Measurements from ENCODE around the gene HTRA3. TPM values are rescaled to one million over a fixed set of nuclear protein-coding genes. Genes with fewer than 3 reads are reported as not detected.

HTRA3 gene
- polyA plus RNA-seq, 1 experiment, result 16.3 TPM

GRCh38 chr4:8277356-8278008 lies 7.9 kb downstream of the HTRA3 start:
- TF ChIP-seq, protein P1, sequence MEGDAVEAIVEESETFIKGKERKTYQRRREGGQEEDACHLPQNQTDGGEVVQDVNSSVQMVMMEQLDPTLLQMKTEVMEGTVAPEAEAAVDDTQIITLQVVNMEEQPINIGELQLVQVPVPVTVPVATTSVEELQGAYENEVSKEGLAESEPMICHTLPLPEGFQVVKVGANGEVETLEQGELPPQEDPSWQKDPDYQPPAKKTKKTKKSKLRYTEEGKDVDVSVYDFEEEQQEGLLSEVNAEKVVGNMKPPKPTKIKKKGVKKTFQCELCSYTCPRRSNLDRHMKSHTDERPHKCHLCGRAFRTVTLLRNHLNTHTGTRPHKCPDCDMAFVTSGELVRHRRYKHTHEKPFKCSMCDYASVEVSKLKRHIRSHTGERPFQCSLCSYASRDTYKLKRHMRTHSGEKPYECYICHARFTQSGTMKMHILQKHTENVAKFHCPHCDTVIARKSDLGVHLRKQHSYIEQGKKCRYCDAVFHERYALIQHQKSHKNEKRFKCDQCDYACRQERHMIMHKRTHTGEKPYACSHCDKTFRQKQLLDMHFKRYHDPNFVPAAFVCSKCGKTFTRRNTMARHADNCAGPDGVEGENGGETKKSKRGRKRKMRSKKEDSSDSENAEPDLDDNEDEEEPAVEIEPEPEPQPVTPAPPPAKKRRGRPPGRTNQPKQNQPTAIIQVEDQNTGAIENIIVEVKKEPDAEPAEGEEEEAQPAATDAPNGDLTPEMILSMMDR (IDR thresholded peaks at IDR 0.05; ENCODE audit: low read depth, low read length), result 0 out of 2 replicates have a peak, but pooled peaks have one; percentile 5
- ChIA-PET CTCF (interaction anchor here (0.8 to 1.3 kb wide), 2 partner anchors 42 to 125 kb away, joined by 3 to 7 read pairs; no protein-coding TSS in a partner anchor), POLR2A (interaction anchor here (0.6 to 1.5 kb wide), 2 partner anchors 17 to 116 kb away, joined by 5 to 6 read pairs; no protein-coding TSS in a partner anchor)
- no peaks in the 10 kb centered on the region; the same call in 1 of the 2 replicates for H3K9me3 ChIP-seq (ENCODE audit: control insufficient read depth, insufficient read depth, low read length)
- DNase-seq (ENCODE audit: low read depth, low spot score), result no peak
- no peak overlapping the region for H3K4me3 ChIP-seq (ENCODE audit: low read depth, low read length)
- H3K27me3 ChIP-seq (ENCODE audit: control insufficient read depth, insufficient read depth, low read length), result no peaks in the 10 kb centered on the region
- peak overlapping the region; percentile 77 for H3K27ac ChIP-seq (ENCODE audit: low read depth, low read length)

DNA sequence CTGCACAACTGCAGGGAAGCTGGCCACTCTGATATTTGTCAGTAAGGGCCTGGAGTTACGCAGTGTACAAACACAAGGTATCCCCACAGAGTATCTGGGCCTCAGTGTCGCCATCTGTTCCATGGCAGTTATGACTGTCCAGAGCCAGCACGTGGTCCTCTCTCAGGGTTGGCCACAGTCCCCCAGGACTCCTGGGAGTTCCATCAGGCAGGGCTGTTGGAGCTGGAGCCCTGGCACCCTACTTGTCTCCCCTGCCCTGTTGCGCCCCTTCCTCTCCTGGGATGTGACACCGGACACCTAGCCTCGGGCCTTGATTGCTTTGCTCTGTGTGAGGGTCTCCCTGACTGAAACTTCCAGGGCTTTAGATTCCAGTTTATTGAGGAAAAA lies 8.4 kb downstream of the HTRA3 start:
- H3K27ac ChIP-seq (ENCODE audit: low read depth, low read length), result peak overlapping the region; percentile 77
- no peak for DNase-seq (ENCODE audit: low read depth, low spot score)
- H3K27me3 ChIP-seq (ENCODE audit: control insufficient read depth, insufficient read depth, low read length), result no peaks in the 10 kb centered on the region
- TF ChIP-seq, protein P1 (IDR thresholded peaks at IDR 0.05; ENCODE audit: low read depth, low read length), result no peak
- no peaks in the 10 kb centered on the region; the same call in 1 of the 2 replicates for H3K9me3 ChIP-seq (ENCODE audit: control insufficient read depth, insufficient read depth, low read length)
- ChIA-PET CTCF (interaction anchor here (0.7 to 1.3 kb wide), 3 partner anchors 37 to 125 kb away, joined by 3 to 7 read pairs (median 3); no protein-coding TSS in a partner anchor), POLR2A (interaction anchor here (0.6 to 1.5 kb wide), 8 partner anchors 8 to 115 kb away, joined by 3 to 7 read pairs (median 6); partner anchors contain the start of gene HTRA3)
- no peak overlapping the region for H3K4me3 ChIP-seq (ENCODE audit: low read depth, low read length)

- Histone ChIP-seq H3K4me3 (ENCODE audit: low read depth, low read length) (no peak overlapping the region), H3K27ac (ENCODE audit: low read depth, low read length) (peak overlapping the region; percentile 80), H3K27me3 (ENCODE audit: control insufficient read depth, insufficient read depth, low read length) (no peaks in the 10 kb centered on the region), H3K9me3 (ENCODE audit: control insufficient read depth, insufficient read depth, low read length) (no peaks in the 10 kb centered on the region; the same call in 1 of the 2 replicates)
- TF ChIP-seq, protein P1 (IDR thresholded peaks at IDR 0.05; ENCODE audit: low read depth, low read length), result no peak
- ChIA-PET CTCF (interaction anchor here (0.7 to 1.3 kb wide), 3 partner anchors 36 to 124 kb away, joined by 3 to 7 read pairs (median 3); no protein-coding TSS in a partner anchor), POLR2A (interaction anchor here (0.7 to 1.5 kb wide), 8 partner anchors 9 to 114 kb away, joined by 3 to 7 read pairs (median 4); partner anchors contain the start of gene HTRA3)
- peak; percentile 85 for DNase-seq (ENCODE audit: low read depth, low spot score)
Observed at GRCh38 chr4:8278421-8279287, 9.1 kb downstream of the HTRA3 start.

- CTCF ChIA-PET, result no interaction called here
- no peak overlapping the region for H3K27ac ChIP-seq (ENCODE audit: low read depth, low read length)
Observed at GRCh38 chr4:8279321-8280157, 10.0 kb downstream of the HTRA3 start.

More at GRCh38 chr4:8279321-8280157, 10.0 kb downstream of the HTRA3 start:
- no peak for DNase-seq (ENCODE audit: low read depth, low spot score)
- Histone ChIP-seq H3K9me3 (ENCODE audit: control insufficient read depth, insufficient read depth, low read length) (no peaks in the 10 kb centered on the region; the same call in 1 of the 2 replicates), H3K4me3 (ENCODE audit: low read depth, low read length) (no peak overlapping the region), H3K27me3 (ENCODE audit: control insufficient read depth, insufficient read depth, low read length) (no peaks in the 10 kb centered on the region)
- TF ChIP-seq, protein P1 (IDR thresholded peaks at IDR 0.05; ENCODE audit: low read depth, low read length), result no peak
- POLR2A ChIA-PET, result interaction anchor here (1.2 kb wide), 1 partner anchor 10 kb away, joined by 3 read pairs; no protein-coding TSS in a partner anchor
